MM.1S (cell line): ENCODE data around the gene SETBP1.

Source experiments
- EZH2 ChIP-seq: fragments of 300-600 bp; sonication (generic); optimal IDR thresholded peaks from 2 replicates; pipeline ENCODE3; 2017; ENCODE audit warnings: low read depth, mild to moderate bottlenecking, antibody characterized with exemption, low read length, mixed read lengths
- TF ChIP-seq, protein P1 (sequence below): fragments of 300-600 bp; sonication (generic); IDR thresholded peaks from 2 replicates; pipeline ENCODE4 v1.5.1; 2016; ENCODE audit warnings: antibody characterized with exemption, low read length, mixed read lengths

DNA sequence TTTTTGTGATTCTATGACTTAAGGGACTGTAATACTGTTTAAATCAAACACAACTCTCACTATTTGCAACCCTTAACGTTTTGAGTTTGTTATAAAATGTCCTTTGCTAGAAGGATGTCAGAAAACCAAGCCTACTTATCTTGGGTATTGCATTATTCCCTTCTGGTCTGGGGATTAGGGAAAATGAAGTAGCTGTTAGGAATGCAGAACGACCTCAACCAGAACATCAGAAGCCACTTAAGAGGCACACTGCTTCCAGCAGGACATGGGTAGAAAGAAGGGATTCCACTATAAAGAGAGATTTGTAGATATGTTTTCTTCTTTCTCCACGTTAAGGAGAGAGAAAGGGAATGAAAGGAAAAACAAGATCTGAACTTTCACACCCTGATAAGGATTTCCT lies 101.2 kb downstream of the SETBP1 start:
- TF ChIP-seq, protein P1, sequence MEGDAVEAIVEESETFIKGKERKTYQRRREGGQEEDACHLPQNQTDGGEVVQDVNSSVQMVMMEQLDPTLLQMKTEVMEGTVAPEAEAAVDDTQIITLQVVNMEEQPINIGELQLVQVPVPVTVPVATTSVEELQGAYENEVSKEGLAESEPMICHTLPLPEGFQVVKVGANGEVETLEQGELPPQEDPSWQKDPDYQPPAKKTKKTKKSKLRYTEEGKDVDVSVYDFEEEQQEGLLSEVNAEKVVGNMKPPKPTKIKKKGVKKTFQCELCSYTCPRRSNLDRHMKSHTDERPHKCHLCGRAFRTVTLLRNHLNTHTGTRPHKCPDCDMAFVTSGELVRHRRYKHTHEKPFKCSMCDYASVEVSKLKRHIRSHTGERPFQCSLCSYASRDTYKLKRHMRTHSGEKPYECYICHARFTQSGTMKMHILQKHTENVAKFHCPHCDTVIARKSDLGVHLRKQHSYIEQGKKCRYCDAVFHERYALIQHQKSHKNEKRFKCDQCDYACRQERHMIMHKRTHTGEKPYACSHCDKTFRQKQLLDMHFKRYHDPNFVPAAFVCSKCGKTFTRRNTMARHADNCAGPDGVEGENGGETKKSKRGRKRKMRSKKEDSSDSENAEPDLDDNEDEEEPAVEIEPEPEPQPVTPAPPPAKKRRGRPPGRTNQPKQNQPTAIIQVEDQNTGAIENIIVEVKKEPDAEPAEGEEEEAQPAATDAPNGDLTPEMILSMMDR, result no peak
- no peak for TF ChIP-seq EZH2
